ENCODE results near the gene FES. TPM values are rescaled to one million over a fixed set of nuclear protein-coding genes. Genes with fewer than 3 reads are reported as not detected.

Gene FES
- total and polyA plus RNA-seq, 9 donors, result 2.2 to 37.2 (median 24.8) TPM

- H3K9me3 ChIP-seq, result no peaks in the 10 kb centered on the region
- DNase-seq, result no peak
- H3K36me3 ChIP-seq, result no peaks in the 10 kb centered on the region
- H3K4me1 ChIP-seq (ENCODE audit: insufficient read depth), result no peaks in the 10 kb centered on the region
- H3K27ac ChIP-seq, result no peak overlapping the region
- 60 to 66% (median 65%) methylated on average over 5 of the region's 5 CpGs for WGBS, 3 donors
- no peaks in the 10 kb centered on the region for H3K27me3 ChIP-seq
- no peak overlapping the region for H3K4me3 ChIP-seq
- intact Hi-C loops (cut with DNase I), result no loop called here
- TF ChIP-seq EP300 (IDR thresholded peaks at IDR 0.05), result no peak
- TF ChIP-seq CTCF (IDR thresholded peaks at IDR 0.05), result no peak
- no peak for TF ChIP-seq POLR2A (IDR thresholded peaks at IDR 0.05)
Measured at GRCh38 chr15:90862964-90863778, 21.1 kb upstream of the FES start.

- WGBS, 3 donors, result 78 to 83% (median 80%) methylated on average over 4 of the region's 4 CpGs
Measured at GRCh38 chr15:90863987-90864386, 20.3 kb upstream of the FES start.

GRCh38 chr15:90864507-90864906, 19.8 kb upstream of the FES start:
- no peak for DNase-seq
- Histone ChIP-seq H3K36me3 (no peaks in the 10 kb centered on the region), H3K9me3 (no peaks in the 10 kb centered on the region), H3K4me3 (no peak overlapping the region), H3K27me3 (no peaks in the 10 kb centered on the region), H3K4me1 (ENCODE audit: insufficient read depth) (peaks cover under 1% of the 10 kb centered on the region), H3K27ac (no peak overlapping the region)
- TF ChIP-seq EP300 (IDR thresholded peaks at IDR 0.05) (no peak), POLR2A (IDR thresholded peaks at IDR 0.05) (no peak), CTCF (IDR thresholded peaks at IDR 0.05) (no peak)
- 80 to 86% (median 80%) methylated on average over 10 of the region's 10 CpGs for WGBS, 3 donors
- intact Hi-C loops (cut with DNase I), result no loop called here

More at GRCh38 chr15:90863987-90864386, 20.3 kb upstream of the FES start:
- intact Hi-C loops (cut with DNase I), result no loop called here
- TF ChIP-seq POLR2A (IDR thresholded peaks at IDR 0.05) (no peak), EP300 (IDR thresholded peaks at IDR 0.05) (no peak), CTCF (IDR thresholded peaks at IDR 0.05) (no peak)
- H3K4me3 ChIP-seq, result no peak overlapping the region
- no peak for DNase-seq
- H3K27me3 ChIP-seq, result no peaks in the 10 kb centered on the region
- H3K9me3 ChIP-seq, result no peaks in the 10 kb centered on the region
- no peaks in the 10 kb centered on the region for H3K36me3 ChIP-seq
- no peaks in the 10 kb centered on the region for H3K4me1 ChIP-seq (ENCODE audit: insufficient read depth)
- no peak overlapping the region for H3K27ac ChIP-seq

- Histone ChIP-seq H3K36me3 (no peaks in the 10 kb centered on the region), H3K9me3 (no peaks in the 10 kb centered on the region), H3K27ac (no peak overlapping the region), H3K27me3 (no peaks in the 10 kb centered on the region), H3K4me1 (ENCODE audit: insufficient read depth) (peaks cover 4% of the 10 kb centered on the region), H3K4me3 (no peak overlapping the region)
- 66 to 75% (median 72%) methylated on average over 4 of the region's 4 CpGs for WGBS, 3 donors
- DNase-seq, result no peak
- TF ChIP-seq EP300 (IDR thresholded peaks at IDR 0.05), result no peak
- TF ChIP-seq POLR2A (IDR thresholded peaks at IDR 0.05), result no peak
- TF ChIP-seq CTCF (IDR thresholded peaks at IDR 0.05), result no peak
- intact Hi-C loops (cut with DNase I), result no loop called here
Measured at GRCh38 chr15:90865702-90866101, 18.6 kb upstream of the FES start.
